ENCODE data around the gene MUC13.

DNA sequence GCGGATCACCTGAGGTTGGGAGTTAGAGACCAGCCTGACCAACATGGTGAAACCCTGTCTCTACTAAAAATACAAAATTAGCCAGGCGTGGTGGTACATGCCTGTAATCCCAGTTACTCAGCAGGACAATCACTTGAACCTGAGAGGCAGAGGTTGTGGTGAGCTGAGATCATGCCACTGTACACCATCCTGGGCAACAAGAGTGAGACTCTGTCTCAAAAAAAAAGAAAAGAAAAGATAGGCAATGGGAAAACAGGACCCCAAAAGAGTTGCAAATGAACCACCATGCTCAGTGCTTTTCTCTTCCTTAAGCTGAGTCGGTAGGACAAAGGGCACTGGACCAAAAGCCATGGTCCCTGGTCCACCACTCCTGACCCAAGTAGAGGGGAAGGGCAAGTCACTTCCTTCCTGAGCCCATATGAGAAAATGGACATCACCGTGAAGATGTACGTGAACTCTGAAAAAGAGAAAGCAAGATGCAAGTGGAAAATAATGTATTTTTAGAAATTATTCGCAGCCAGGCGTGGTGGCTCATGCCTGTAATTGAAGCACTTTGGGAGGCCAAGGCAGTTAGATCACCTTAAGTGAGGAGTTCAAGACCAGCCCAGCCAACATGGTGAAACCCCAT is 50.0 kb downstream of the MUC13 start:
- TF ChIP-seq CTCF (IDR thresholded peaks at IDR 0.05), result no peak
- no peak for TF ChIP-seq POLR2A (IDR thresholded peaks at IDR 0.05)
- no peak for TF ChIP-seq EP300 (IDR thresholded peaks at IDR 0.05; ENCODE audit: low read depth)
- TF ChIP-seq POLR2AphosphoS5 (IDR thresholded peaks at IDR 0.05), result no peak

Data from transverse colon (tissue), 4 donors.